Breast epithelium (tissue), 4 donors: Measurements from ENCODE around the gene GSTP1. TPM values are rescaled to one million over a fixed set of nuclear protein-coding genes. Genes with fewer than 3 reads are reported as not detected.

ENCODE experiments used
- DNase-seq, 2 donors: peaks; one replicate each; pipeline ENCODE4 v3.0.0-alpha.2; 2019; ENCODE audit warnings: low spot score in 2 of 2
- H3K27ac ChIP-seq, 2 donors: fragments of 200-600 bp; sonication (generic) in 1 of 2; one replicate each; pipeline ENCODE4 v1.5.1; 2016 to 2019; ENCODE audit warnings: mild to moderate bottlenecking in 1 of 2
- H3K27me3 ChIP-seq, 2 donors: fragments of 200-600 bp; sonication (generic) in 1 of 2; one replicate each; pipeline versions ENCODE4 v1.5.1 to v1.6.0; 2017 to 2019; ENCODE audit warnings: control low read depth in 1 of 2, mild to moderate bottlenecking in 1 of 2
- H3K36me3 ChIP-seq: fragments of 200-600 bp; one replicate; pipeline ENCODE4 v1.5.1; 2019
- H3K4me1 ChIP-seq, 2 donors: fragments of 200-600 bp; sonication (generic); one replicate each; pipeline ENCODE4 v1.5.1; 2016 to 2019; ENCODE audit warnings: control low read depth in 1 of 2
- H3K4me3 ChIP-seq, 3 donors: fragments of 200-600 bp; sonication (generic); 1 replicate in 2 of 3; 2 replicates in 1 of 3; pipeline ENCODE4 v1.5.1; 2016 to 2019; ENCODE audit warnings: mild to moderate bottlenecking in 3 of 3, moderate library complexity in 2 of 3
- H3K9me3 ChIP-seq, 2 donors: fragments of 200-600 bp; sonication (generic) in 1 of 2; one replicate each; pipeline ENCODE4 v1.5.1; 2016 to 2019; ENCODE audit warnings: control low read depth in 1 of 2
- CTCF ChIP-seq, 3 donors: fragments of 450-650 bp; IDR thresholded peaks; one replicate each; pipeline ENCODE4 v1.5.1; 2016 to 2017; ENCODE audit warnings: antibody characterized with exemption in 3 of 3, mild to moderate bottlenecking in 3 of 3, moderate library complexity in 3 of 3
- POLR2A ChIP-seq: fragments of 450-650 bp; IDR thresholded peaks from one replicate; pipeline ENCODE4 v1.6.1; 2016; ENCODE audit warnings: antibody characterized with exemption, mild to moderate bottlenecking, moderate library complexity
- POLR2AphosphoS5 ChIP-seq, 3 donors: sonication (generic); formaldehyde crosslinking; IDR thresholded peaks; one replicate each; pipeline ENCODE4 v1.6.1; 2017; ENCODE audit warnings: antibody characterized with exemption in 3 of 3
- intact Hi-C: fragments of 100-400 bp; cut with DNase I; formaldehyde crosslinking; loops from one replicate; pipeline ENCODE4 v1.15.1; 2023; ENCODE audit warnings: low total_unique reads
- total RNA-seq, 3 donors: library from RNA; depleted of rRNA; stranded (reverse); fragments of >200 nt; gene quantifications; one replicate each; pipeline ENCODE4 v1.1.0, GENCODE V29; 2016

The GSTP1 gene
- total RNA-seq, 3 donors from 2014 or later = 552 to 1,029 (median 1,013) TPM

DNA sequence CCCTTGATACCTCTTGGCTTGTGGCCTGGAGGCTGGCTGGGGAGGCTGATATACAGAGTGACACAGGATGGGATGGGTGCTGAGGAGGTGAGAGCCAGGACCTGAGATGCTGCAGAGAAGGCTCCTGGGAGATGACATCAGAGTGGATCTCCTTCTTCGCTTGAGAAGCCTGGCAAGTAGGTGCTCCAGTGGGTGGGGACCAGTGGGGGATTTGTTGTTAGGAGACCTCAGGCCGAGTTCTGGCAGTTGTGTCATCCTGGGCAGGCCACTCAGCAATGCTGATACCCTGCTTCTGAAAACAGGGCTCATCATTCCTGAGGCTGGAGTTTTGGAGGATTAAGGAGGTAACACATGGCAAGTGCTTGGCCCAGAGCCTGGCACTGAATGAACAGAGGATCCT is 21.2 kb downstream of the GSTP1 start:
- no peak for DNase-seq
- H3K4me1 ChIP-seq = no peaks in the 10 kb centered on the region
- no peaks in the 10 kb centered on the region for H3K36me3 ChIP-seq
- TF ChIP-seq POLR2AphosphoS5 (IDR thresholded peaks at IDR 0.05) (no peak), CTCF (IDR thresholded peaks at IDR 0.05) (no peak), POLR2A (no peak)
- no peak overlapping the region for H3K27ac ChIP-seq
- intact Hi-C loops = no loop called here
- H3K4me3 ChIP-seq = no peak overlapping the region
- H3K27me3 ChIP-seq = no peaks in the 10 kb centered on the region
- H3K9me3 ChIP-seq = no peaks in the 10 kb centered on the region

- intact Hi-C loops = no loop called here
- DNase-seq = no peak
- Histone ChIP-seq H3K27ac (no peak overlapping the region), H3K36me3 (no peaks in the 10 kb centered on the region), H3K9me3 (no peaks in the 10 kb centered on the region), H3K4me1 (no peaks in the 10 kb centered on the region), H3K27me3 (no peaks in the 10 kb centered on the region), H3K4me3 (no peak overlapping the region)
- TF ChIP-seq POLR2A (no peak), POLR2AphosphoS5 (IDR thresholded peaks at IDR 0.05) (no peak), CTCF (IDR thresholded peaks at IDR 0.05) (no peak)
Measured at GRCh38 chr11:67605231-67606011, 21.8 kb downstream of the GSTP1 start.

DNA sequence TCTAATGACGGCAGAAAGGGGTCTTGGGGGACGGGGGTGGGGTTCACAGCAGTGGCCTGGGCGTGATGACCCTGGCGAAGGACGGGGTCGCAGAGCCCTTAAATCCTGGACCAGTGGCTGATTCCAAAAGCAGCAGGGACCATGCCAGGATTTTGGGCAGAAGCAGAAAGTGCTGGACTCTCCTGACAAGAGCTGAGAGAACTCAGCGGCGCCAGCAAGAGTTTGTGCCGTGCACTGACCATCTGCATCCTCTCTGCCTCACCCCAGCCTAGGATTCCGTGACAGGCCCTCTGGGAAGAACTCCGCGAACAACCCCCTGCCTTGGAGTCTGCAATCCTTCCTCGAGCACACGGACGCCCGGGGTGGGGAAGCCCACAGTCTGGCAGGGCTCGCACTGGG is 22.5 kb downstream of the GSTP1 start:
- no peaks in the 10 kb centered on the region for H3K9me3 ChIP-seq
- H3K27me3 ChIP-seq = no peaks in the 10 kb centered on the region
- H3K4me1 ChIP-seq = no peaks in the 10 kb centered on the region
- H3K4me3 ChIP-seq = peak overlapping the region; percentile 98 to 100 (median 99)
- intact Hi-C loops = no loop called here
- H3K27ac ChIP-seq = peak overlapping the region; percentile 87 to 88
- DNase-seq = no peak
- no peak for TF ChIP-seq POLR2A
- TF ChIP-seq CTCF (IDR thresholded peaks at IDR 0.05) = no peak
- TF ChIP-seq POLR2AphosphoS5 (IDR thresholded peaks at IDR 0.05) = no peak
- H3K36me3 ChIP-seq = no peaks in the 10 kb centered on the region

- peak within 1 kb of the TSS; percentile 87 to 88 for H3K27ac ChIP-seq
- intact Hi-C loops = no loop called here
- DNase-seq = peak; percentile 95 to 97
Measured at GRCh38 chr11:67606492-67607295, 23.1 kb downstream of the GSTP1 start, which contains the start of gene NDUFV1. NDUFV1 (plus strand) TSS chr11:67606936; CDS start chr11:67607005, 69 bp downstream.

More at GRCh38 chr11:67606492-67607295, 23.1 kb downstream of the GSTP1 start, which contains the start of gene NDUFV1:
- Histone ChIP-seq H3K9me3 (no peaks in the 10 kb centered on the region), H3K4me1 (no peaks in the 10 kb centered on the region), H3K27me3 (no peaks in the 10 kb centered on the region), H3K36me3 (no peaks in the 10 kb centered on the region), H3K4me3 (peak within 1 kb of the TSS; percentile 98 to 100 (median 99))
- TF ChIP-seq POLR2AphosphoS5 (IDR thresholded peaks at IDR 0.05) (peak; percentile 83 to 89 (median 87)), CTCF (IDR thresholded peaks at IDR 0.05) (peak; percentile 79 to 84 (median 80)), POLR2A (no peak)
